ENCODE results near the gene SUGP1. TPM values are rescaled to one million over a fixed set of nuclear protein-coding genes. Genes with fewer than 3 reads are reported as not detected.
A peak's percentile ranks its signal among the peaks of the same experiment; 100 is the strongest.

The SUGP1 gene
- polyA plus RNA-seq, 1 of the 3 experiments (the other 2 are of a cell fraction): 43.2 TPM

DNA sequence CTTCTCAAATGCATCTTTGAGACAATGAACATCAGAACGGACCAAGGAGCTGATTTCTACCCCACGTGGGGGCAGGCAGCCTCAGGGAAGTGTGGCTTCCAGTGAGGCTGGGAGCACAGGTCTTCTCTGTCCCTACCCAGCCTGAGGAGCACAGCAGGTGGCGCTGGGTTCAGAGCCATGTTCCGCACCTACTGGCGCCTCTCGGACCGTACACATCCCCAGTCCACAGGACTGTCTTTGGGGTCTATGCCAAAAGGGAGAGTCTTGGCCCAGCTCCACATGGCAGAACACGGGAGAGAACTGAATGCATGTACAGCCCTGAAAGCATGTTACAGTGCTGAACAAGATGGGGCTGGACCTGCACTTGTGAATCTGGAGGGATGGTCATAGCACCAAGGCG lies 22.6 kb downstream of the SUGP1 start:
- no peak overlapping the region for H2AFZ ChIP-seq (ENCODE audit: low read depth)
- DNase-seq: peak; percentile 23
- H3K36me3 ChIP-seq (replicated peaks in 1 of 2; ENCODE audit: control insufficient read depth in 1 of 2, insufficient read depth in 2 of 2, low read length in 1 of 2): peaks cover 19 to 32% of the 10 kb centered on the region in 2 experiments
- CTCF ChIA-PET: no interaction called here
- H3K9me2 ChIP-seq: no peaks in the 10 kb centered on the region
- no peaks in the 10 kb centered on the region for H3K79me2 ChIP-seq (ENCODE audit: insufficient read depth)
- 93% methylated on average over 8 of the region's 9 CpGs for WGBS (ENCODE audit: low lambda C conversion rate)
- H3K27me3 ChIP-seq (ENCODE audit: insufficient read depth): no peaks in the 10 kb centered on the region
- H3K4me3 ChIP-seq (ENCODE audit: low read depth in 2 of 2, low read length in 1 of 2): no peak overlapping the region
- TF ChIP-seq NRF1 (IDR thresholded peaks at IDR 0.05; ENCODE audit: low read depth, low read length): no peak
- TF ChIP-seq CHD2 (IDR thresholded peaks at IDR 0.05; ENCODE audit: low read length, partially characterized antibody): no peak
- TF ChIP-seq CTCF (IDR thresholded peaks at IDR 0.05): no peak
- TF ChIP-seq, protein P1, sequence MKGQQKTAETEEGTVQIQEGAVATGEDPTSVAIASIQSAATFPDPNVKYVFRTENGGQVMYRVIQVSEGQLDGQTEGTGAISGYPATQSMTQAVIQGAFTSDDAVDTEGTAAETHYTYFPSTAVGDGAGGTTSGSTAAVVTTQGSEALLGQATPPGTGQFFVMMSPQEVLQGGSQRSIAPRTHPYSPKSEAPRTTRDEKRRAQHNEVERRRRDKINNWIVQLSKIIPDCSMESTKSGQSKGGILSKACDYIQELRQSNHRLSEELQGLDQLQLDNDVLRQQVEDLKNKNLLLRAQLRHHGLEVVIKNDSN (IDR thresholded peaks at IDR 0.05; ENCODE audit: borderline replicate concordance, low read depth): no peak
- TF ChIP-seq SIN3A (IDR thresholded peaks at IDR 0.05; ENCODE audit: borderline replicate concordance, low read depth, low read length): no peak
- no peaks in the 10 kb centered on the region for H3K4me1 ChIP-seq (ENCODE audit: control insufficient read depth in 1 of 2, insufficient read depth in 2 of 2, low read depth in 1 of 2, low read length in 1 of 2)
- POLR2A ChIA-PET: no interaction called here
- H3K9me3 ChIP-seq: 0 out of 2 replicates have a peak, but pooled peaks cover 2% of the 10 kb centered on the region
- no peak overlapping the region for H3K9ac ChIP-seq
- H3K4me2 ChIP-seq: no peak overlapping the region
- no peak overlapping the region for H3K27ac ChIP-seq (ENCODE audit: low read depth in 2 of 2, low read length in 1 of 2)
- peaks cover 1% of the 10 kb centered on the region for H3F3A ChIP-seq (replicated peaks; ENCODE audit: insufficient read depth)
- H4K20me1 ChIP-seq (ENCODE audit: insufficient read depth): no peaks in the 10 kb centered on the region

DNA sequence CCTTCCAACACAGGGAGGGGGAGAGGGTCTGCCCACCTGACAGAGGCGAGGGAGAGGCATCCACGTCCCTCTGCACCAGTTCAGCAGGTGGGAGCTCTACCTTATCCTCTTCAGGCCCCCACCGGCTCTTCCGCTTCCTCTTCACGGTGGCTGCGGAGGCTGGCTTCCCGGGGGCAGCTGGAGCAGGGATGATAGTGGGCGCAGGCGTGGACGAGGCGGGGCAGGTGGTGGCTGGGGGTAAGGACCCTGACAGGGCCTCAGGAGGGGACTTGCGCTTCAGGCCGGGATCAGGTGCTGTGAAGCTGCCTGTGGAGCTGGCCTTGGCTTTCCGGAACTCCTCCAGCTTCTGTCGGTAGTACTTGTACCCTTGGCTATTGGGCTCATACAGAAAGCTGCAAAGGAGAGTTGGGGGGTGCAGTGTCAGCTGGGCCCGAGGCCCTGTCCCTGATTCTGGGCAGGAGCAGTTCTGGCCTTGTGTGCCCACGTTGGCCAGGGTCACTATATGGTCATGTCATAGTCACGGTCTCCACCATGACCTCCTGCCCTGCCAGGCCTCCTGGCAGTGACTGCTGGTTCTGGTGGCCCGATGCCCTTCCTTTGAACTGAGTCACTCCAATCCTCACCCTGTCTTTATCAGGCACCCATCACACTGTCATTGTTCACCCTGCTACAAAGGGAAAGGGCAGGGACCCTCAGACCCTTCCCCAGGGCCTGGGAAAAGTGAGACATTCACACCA lies 23.2 kb downstream of the SUGP1 start:
- CTCF ChIA-PET: no interaction called here
- Histone ChIP-seq H4K20me1 (ENCODE audit: insufficient read depth) (no peaks in the 10 kb centered on the region), H3K9ac (no peak overlapping the region), H3K9me2 (no peaks in the 10 kb centered on the region), H2AFZ (ENCODE audit: low read depth) (no peak overlapping the region), H3K27ac (ENCODE audit: low read depth in 2 of 2, low read length in 1 of 2) (no peak overlapping the region), H3K36me3 (replicated peaks in 1 of 2; ENCODE audit: control insufficient read depth in 1 of 2, insufficient read depth in 2 of 2, low read length in 1 of 2) (peaks cover 26 to 32% of the 10 kb centered on the region in 2 experiments), H3K9me3 (0 out of 2 replicates have a peak, but pooled peaks cover 5% of the 10 kb centered on the region), H3F3A (replicated peaks; ENCODE audit: insufficient read depth) (peaks cover 5% of the 10 kb centered on the region), H3K79me2 (ENCODE audit: insufficient read depth) (no peaks in the 10 kb centered on the region), H3K27me3 (ENCODE audit: insufficient read depth) (no peaks in the 10 kb centered on the region), H3K4me1 (ENCODE audit: control insufficient read depth in 1 of 2, insufficient read depth in 2 of 2, low read depth in 1 of 2, low read length in 1 of 2) (no peaks in the 10 kb centered on the region), H3K4me2 (no peak overlapping the region), H3K4me3 (ENCODE audit: low read depth in 2 of 2, low read length in 1 of 2) (no peak overlapping the region)
- POLR2A ChIA-PET: no interaction called here
- peak; percentile 11 for DNase-seq
- TF ChIP-seq JUND (IDR thresholded peaks at IDR 0.05): no peak
- TF ChIP-seq, protein P2, sequence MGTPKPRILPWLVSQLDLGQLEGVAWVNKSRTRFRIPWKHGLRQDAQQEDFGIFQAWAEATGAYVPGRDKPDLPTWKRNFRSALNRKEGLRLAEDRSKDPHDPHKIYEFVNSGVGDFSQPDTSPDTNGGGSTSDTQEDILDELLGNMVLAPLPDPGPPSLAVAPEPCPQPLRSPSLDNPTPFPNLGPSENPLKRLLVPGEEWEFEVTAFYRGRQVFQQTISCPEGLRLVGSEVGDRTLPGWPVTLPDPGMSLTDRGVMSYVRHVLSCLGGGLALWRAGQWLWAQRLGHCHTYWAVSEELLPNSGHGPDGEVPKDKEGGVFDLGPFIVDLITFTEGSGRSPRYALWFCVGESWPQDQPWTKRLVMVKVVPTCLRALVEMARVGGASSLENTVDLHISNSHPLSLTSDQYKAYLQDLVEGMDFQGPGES (IDR thresholded peaks at IDR 0.05; ENCODE audit: low read depth, low read length): no peak
- no peak for TF ChIP-seq MAX (IDR thresholded peaks at IDR 0.05; ENCODE audit: low read depth)
- no peak for TF ChIP-seq CHD2 (IDR thresholded peaks at IDR 0.05; ENCODE audit: low read length, partially characterized antibody)
- no peak for TF ChIP-seq CTCF (IDR thresholded peaks at IDR 0.05)
- TF ChIP-seq, protein P1 (IDR thresholded peaks at IDR 0.05; ENCODE audit: borderline replicate concordance, low read depth): no peak
- TF ChIP-seq FOSL2 (IDR thresholded peaks at IDR 0.05; ENCODE audit: borderline replicate concordance, low read depth): no peak
- TF ChIP-seq EP300 (IDR thresholded peaks at IDR 0.05; ENCODE audit: borderline replicate concordance in 1 of 2, low read depth in 1 of 2, low read length in 1 of 2): no peak
- TF ChIP-seq RXRA (IDR thresholded peaks at IDR 0.05; ENCODE audit: borderline replicate concordance, low read depth): no peak
- no peak for TF ChIP-seq RAD21 (IDR thresholded peaks at IDR 0.05; ENCODE audit: low read length)
- no peak for TF ChIP-seq NFIC (IDR thresholded peaks at IDR 0.05; ENCODE audit: borderline replicate concordance)
- no peak for TF ChIP-seq SIN3A (IDR thresholded peaks at IDR 0.05; ENCODE audit: borderline replicate concordance, low read depth, low read length)
- no peak for TF ChIP-seq RFX5 (IDR thresholded peaks at IDR 0.05; ENCODE audit: low read length)
- no peak for TF ChIP-seq YY1 (IDR thresholded peaks at IDR 0.05; ENCODE audit: low read depth)
- WGBS (ENCODE audit: low lambda C conversion rate): 93% methylated on average over 18 of the region's 19 CpGs
